ENCODE results near the gene IDH2.

IDH2 gene

DNA sequence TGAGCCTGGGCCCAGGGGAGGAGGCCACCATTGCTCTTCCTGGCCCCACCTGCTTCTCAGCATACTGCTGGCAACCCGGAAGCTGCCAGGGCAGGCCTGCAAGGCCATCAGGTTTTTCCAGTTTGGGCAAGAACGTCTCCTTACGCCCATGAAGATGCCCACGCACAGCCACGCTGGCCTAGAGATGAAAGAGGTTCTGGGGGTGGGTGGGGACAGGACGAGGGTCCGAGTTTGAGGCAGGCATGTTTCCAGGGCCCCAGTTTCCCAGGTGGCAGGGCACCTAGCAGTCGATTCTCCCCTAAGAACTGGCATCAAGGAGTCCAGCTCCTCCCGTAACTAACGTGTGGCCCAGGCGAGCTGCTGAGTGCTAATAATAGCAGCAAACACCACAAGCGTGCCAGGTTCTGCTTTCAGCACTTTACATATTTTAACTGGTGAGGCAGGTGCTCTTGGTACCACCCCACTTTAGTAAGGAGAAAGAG is 55.3 kb downstream of the IDH2 start:
- TF ChIP-seq ZNF565 (CRISPR knock-in tag; conservative IDR thresholded peaks at IDR 0.05; ENCODE audit: low read depth) (no peak), TOX (CRISPR knock-in tag; IDR thresholded peaks at IDR 0.05; ENCODE audit: borderline replicate concordance) (no peak), PPARA (CRISPR knock-in tag; IDR thresholded peaks at IDR 0.05; ENCODE audit: borderline replicate concordance) (no peak), ZC3H10 (CRISPR knock-in tag; IDR thresholded peaks at IDR 0.05) (no peak), OSR1 (CRISPR knock-in tag; IDR thresholded peaks at IDR 0.05) (no peak)
- no peak for ATAC-seq

- no peak for ATAC-seq
- TF ChIP-seq ZFP3 (CRISPR knock-in tag; IDR thresholded peaks at IDR 0.05) (no peak), CREB5 (CRISPR knock-in tag; IDR thresholded peaks at IDR 0.05; ENCODE audit: low read depth) (no peak), ESRRG (CRISPR knock-in tag; IDR thresholded peaks at IDR 0.05) (no peak), SNAI2 (CRISPR knock-in tag; IDR thresholded peaks at IDR 0.05) (no peak), ZNF565 (CRISPR knock-in tag; conservative IDR thresholded peaks at IDR 0.05; ENCODE audit: low read depth) (no peak), BACH2 (CRISPR knock-in tag; IDR thresholded peaks at IDR 0.05; ENCODE audit: borderline replicate concordance) (no peak)
- TF ChIP-seq, protein P1, sequence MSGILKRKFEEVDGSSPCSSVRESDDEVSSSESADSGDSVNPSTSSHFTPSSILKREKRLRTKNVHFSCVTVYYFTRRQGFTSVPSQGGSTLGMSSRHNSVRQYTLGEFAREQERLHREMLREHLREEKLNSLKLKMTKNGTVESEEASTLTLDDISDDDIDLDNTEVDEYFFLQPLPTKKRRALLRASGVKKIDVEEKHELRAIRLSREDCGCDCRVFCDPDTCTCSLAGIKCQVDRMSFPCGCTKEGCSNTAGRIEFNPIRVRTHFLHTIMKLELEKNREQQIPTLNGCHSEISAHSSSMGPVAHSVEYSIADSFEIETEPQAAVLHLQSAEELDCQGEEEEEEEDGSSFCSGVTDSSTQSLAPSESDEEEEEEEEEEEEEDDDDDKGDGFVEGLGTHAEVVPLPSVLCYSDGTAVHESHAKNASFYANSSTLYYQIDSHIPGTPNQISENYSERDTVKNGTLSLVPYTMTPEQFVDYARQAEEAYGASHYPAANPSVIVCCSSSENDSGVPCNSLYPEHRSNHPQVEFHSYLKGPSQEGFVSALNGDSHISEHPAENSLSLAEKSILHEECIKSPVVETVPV (CRISPR knock-in tag; IDR thresholded peaks at IDR 0.05), result no peak
These were observed 56.0 kb downstream of the IDH2 start for GRCh38 chr15:90046289-90046688.

DNA sequence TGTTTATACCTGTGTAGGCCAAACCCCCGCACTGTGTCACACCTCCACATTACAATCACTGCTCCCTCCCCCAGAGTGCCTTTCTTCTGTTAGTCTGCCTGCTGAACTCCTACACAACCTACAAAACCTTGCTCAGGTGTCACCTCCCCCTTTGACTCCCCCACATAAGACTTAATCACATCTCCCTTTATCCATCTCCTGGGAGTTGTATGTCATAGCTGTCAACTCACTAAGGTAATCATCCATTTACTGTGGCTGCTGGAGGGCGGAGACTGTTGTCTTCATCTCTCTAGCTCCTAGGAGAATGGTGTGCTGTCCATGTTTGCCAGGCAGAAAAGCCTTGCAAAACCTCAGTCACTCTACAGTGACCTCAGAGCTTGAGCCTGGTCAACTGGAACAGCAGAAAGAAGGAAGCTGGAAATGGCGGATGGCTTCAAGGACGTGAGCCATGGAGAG is 57.3 kb downstream of the IDH2 start:
- no peak for ATAC-seq
- TF ChIP-seq POU6F1 (CRISPR knock-in tag; IDR thresholded peaks at IDR 0.05; ENCODE audit: borderline replicate concordance, low read depth), result no peak
- TF ChIP-seq ZFP3 (CRISPR knock-in tag; IDR thresholded peaks at IDR 0.05), result peak; percentile 96

- ATAC-seq, result no peak
- TF ChIP-seq ESRRG (CRISPR knock-in tag; IDR thresholded peaks at IDR 0.05), result no peak
- no peak for TF ChIP-seq CREB5 (CRISPR knock-in tag; IDR thresholded peaks at IDR 0.05; ENCODE audit: low read depth)
- TF ChIP-seq POU6F1 (CRISPR knock-in tag; IDR thresholded peaks at IDR 0.05; ENCODE audit: borderline replicate concordance, low read depth), result no peak
- TF ChIP-seq TSHZ2 (CRISPR knock-in tag; IDR thresholded peaks at IDR 0.05), result no peak
- TF ChIP-seq PPARA (CRISPR knock-in tag; IDR thresholded peaks at IDR 0.05; ENCODE audit: borderline replicate concordance), result no peak
- TF ChIP-seq ZNF8 (CRISPR knock-in tag; IDR thresholded peaks at IDR 0.05), result no peak
- TF ChIP-seq ARNTL (CRISPR knock-in tag; IDR thresholded peaks at IDR 0.05; ENCODE audit: borderline replicate concordance, low read depth), result no peak
- no peak for TF ChIP-seq RARB (CRISPR knock-in tag; IDR thresholded peaks at IDR 0.05)
These were observed 58.1 kb downstream of the IDH2 start for GRCh38 chr15:90044191-90044590.
